GM12865 (cell line): ENCODE data around the gene PHF21B.
"Not testable (repeated sequence)": the region's sequence is repeated elsewhere in the genome, so short reads cannot be mapped to it uniquely, and the experiment has no call there.

ENCODE experiments used
- DNase-seq: peaks from one replicate; pipeline ENCODE4 v3.0.0; 2010; ENCODE audit warnings: low read depth
- H3K4me3 ChIP-seq: 2 replicates; pipeline ENCODE4 v1.5.1; 2011; ENCODE audit warnings: mild to moderate bottlenecking, low read depth, low read length, control low read depth
- CTCF ChIP-seq: IDR thresholded peaks from 2 replicates; pipeline ENCODE4 v1.5.1; 2011; ENCODE audit warnings: low read length, control low read depth, low read depth, inconsistent platforms; ENCODE audit not compliant: insufficient read depth; ENCODE audit errors: missing control alignments

The PHF21B gene

GRCh38 chr22:44968736-44969135, 41.1 kb downstream of the PHF21B start:
- TF ChIP-seq CTCF, result peak; percentile 12
- no peak for DNase-seq
- no peak overlapping the region for H3K4me3 ChIP-seq

- no peak for DNase-seq
- no peak for TF ChIP-seq CTCF
Observed at GRCh38 chr22:44965171-44965570, 44.6 kb downstream of the PHF21B start.

GRCh38 chr22:44964722-44965078, 45.1 kb downstream of the PHF21B start:
- no peak overlapping the region for H3K4me3 ChIP-seq
- no peak for TF ChIP-seq CTCF
- no peak for DNase-seq

More at GRCh38 chr22:44965171-44965570, 44.6 kb downstream of the PHF21B start:
- H3K4me3 ChIP-seq, result no peak overlapping the region

GRCh38 chr22:44963832-44964721, 45.7 kb downstream of the PHF21B start:
- no peak for DNase-seq
- H3K4me3 ChIP-seq, result no peak overlapping the region
- no peak for TF ChIP-seq CTCF

GRCh38 chr22:44962741-44963454, 46.9 kb downstream of the PHF21B start:
- H3K4me3 ChIP-seq, result no peak overlapping the region
- no peak for TF ChIP-seq CTCF
- no peak for DNase-seq

DNA sequence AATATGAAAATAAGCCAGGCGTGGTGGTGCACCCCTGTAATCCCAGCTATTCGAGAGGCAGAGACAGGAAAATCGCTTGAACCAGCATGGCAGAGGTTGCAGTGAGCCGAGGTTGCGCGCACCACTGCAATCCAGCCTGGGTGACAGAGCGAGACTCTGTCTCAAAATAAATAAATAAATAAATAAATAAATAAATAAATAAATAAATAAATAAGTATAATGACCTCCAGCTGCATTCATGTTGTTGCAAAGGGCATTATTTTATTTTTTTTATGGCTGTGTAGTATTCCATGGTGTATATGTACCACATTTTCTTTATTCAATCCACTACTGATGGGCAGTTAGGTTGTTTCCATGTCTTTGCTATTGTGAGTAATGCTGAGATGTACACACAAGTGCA, 48.1 kb downstream of the PHF21B start:
- not testable (repeated sequence) for DNase-seq, H3K4me3 ChIP-seq
